SK-N-MC (cell line): ENCODE measurements around the gene IFT57.

Source experiments
- DNase-seq: peaks from one replicate; pipeline ENCODE4 v3.0.0-alpha.2; 2011; ENCODE audit warnings: low read depth, low spot score
- H3K27ac ChIP-seq: fragments of 200-600 bp; sonication (generic); 2 replicates; pipeline ENCODE4 v1.5.1; 2016; ENCODE audit warnings: mixed run types
- H3K36me3 ChIP-seq: fragments of 200-600 bp; sonication (generic); 2 replicates; pipeline ENCODE4 v1.6.1; 2017; ENCODE audit warnings: antibody characterized with exemption, low read length, mixed read lengths; ENCODE audit not compliant: insufficient read depth
- H3K4me3 ChIP-seq: fragments of 200-600 bp; sonication (generic); 2 replicates; pipeline ENCODE4 v1.5.1; 2016
- H3K9ac ChIP-seq: fragments of 200-600 bp; sonication (generic); 2 replicates; pipeline ENCODE4 v1.8.0; 2017; ENCODE audit warnings: mixed run types, mixed read lengths; ENCODE audit not compliant: insufficient read length
- H3K9me3 ChIP-seq: fragments of 200-600 bp; sonication (generic); 2 replicates; pipeline ENCODE4 v1.6.1; 2017; ENCODE audit warnings: low read depth, mild to moderate bottlenecking, antibody characterized with exemption, low read length, moderate library complexity, mixed read lengths
- EZH2 ChIP-seq: fragments of 200-600 bp; sonication (generic); IDR thresholded peaks from one replicate; pipeline ENCODE4 v1.6.1; 2017; ENCODE audit warnings: antibody characterized with exemption
- FOXP2 ChIP-seq: optimal IDR thresholded peaks from 2 replicates; pipeline ENCODE3; 2011; ENCODE audit warnings: mild to moderate bottlenecking, moderate library complexity; ENCODE audit not compliant: insufficient read depth; ENCODE audit errors: extremely low read length, control extremely low read depth
- POLR2AphosphoS5 ChIP-seq: IDR thresholded peaks from 2 replicates; pipeline ENCODE4 v1.6.1; 2012; ENCODE audit warnings: mild to moderate bottlenecking, low read depth, low read length, borderline replicate concordance

IFT57 gene

GRCh38 chr3:108150200-108150599 lies 72.0 kb downstream of the IFT57 start:
- no peak for DNase-seq
- no peak overlapping the region for H3K4me3 ChIP-seq
- no peaks in the 10 kb centered on the region for H3K9me3 ChIP-seq
- no peak overlapping the region for H3K27ac ChIP-seq
- no peaks in the 10 kb centered on the region for H3K36me3 ChIP-seq
- H3K9ac ChIP-seq = no peak overlapping the region
- no peak for TF ChIP-seq FOXP2
- no peak for TF ChIP-seq POLR2AphosphoS5
- TF ChIP-seq EZH2 = no peak

- Histone ChIP-seq H3K4me3 (no peak overlapping the region), H3K9me3 (no peaks in the 10 kb centered on the region), H3K9ac (no peak overlapping the region), H3K36me3 (no peaks in the 10 kb centered on the region), H3K27ac (no peak overlapping the region)
- DNase-seq = no peak
- no peak for TF ChIP-seq POLR2AphosphoS5
- no peak for TF ChIP-seq EZH2
- TF ChIP-seq FOXP2 = no peak
Observed at GRCh38 chr3:108146139-108146538, 76.1 kb downstream of the IFT57 start.

DNA sequence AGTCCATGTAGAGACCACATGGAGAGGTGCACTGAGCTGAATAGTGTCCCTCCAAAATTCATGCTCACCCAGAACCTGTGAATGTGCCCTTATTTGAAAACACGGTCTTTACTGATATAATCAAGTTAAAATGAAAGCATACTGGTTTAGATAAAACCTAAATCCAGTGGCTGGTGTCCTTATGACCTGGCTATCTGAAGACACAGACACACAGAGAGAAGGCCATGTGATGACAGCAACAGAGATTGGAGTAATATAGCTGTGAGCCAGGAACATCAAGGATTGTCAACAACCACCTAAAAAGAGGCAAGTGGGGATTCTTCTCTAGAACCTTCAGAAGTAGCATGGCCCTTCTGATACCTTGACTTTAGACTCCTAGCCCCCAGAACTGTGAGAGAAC lies 76.6 kb downstream of the IFT57 start:
- Histone ChIP-seq H3K9ac (no peak overlapping the region), H3K4me3 (no peak overlapping the region), H3K9me3 (no peaks in the 10 kb centered on the region), H3K36me3 (no peaks in the 10 kb centered on the region), H3K27ac (no peak overlapping the region)
- DNase-seq = no peak
- TF ChIP-seq EZH2 = no peak

- Histone ChIP-seq H3K4me3 (no peak overlapping the region), H3K36me3 (no peaks in the 10 kb centered on the region), H3K9ac (no peak overlapping the region), H3K9me3 (no peaks in the 10 kb centered on the region), H3K27ac (no peak overlapping the region)
- no peak for DNase-seq
- TF ChIP-seq FOXP2 (no peak), EZH2 (no peak), POLR2AphosphoS5 (no peak)
Observed at GRCh38 chr3:108137460-108137814, 84.8 kb downstream of the IFT57 start.

GRCh38 chr3:108136561-108137459 lies 85.4 kb downstream of the IFT57 start:
- Histone ChIP-seq H3K9ac (no peak overlapping the region), H3K9me3 (no peaks in the 10 kb centered on the region), H3K27ac (no peak overlapping the region), H3K36me3 (no peaks in the 10 kb centered on the region), H3K4me3 (no peak overlapping the region)
- TF ChIP-seq FOXP2 = no peak
- TF ChIP-seq POLR2AphosphoS5 = no peak
- TF ChIP-seq EZH2 = no peak
- no peak for DNase-seq

GRCh38 chr3:108134555-108134880 lies 87.7 kb downstream of the IFT57 start:
- TF ChIP-seq FOXP2 = no peak
- TF ChIP-seq EZH2 = no peak
- no peak for TF ChIP-seq POLR2AphosphoS5
- no peak for DNase-seq
- Histone ChIP-seq H3K9ac (no peak overlapping the region), H3K9me3 (no peaks in the 10 kb centered on the region), H3K4me3 (no peak overlapping the region), H3K27ac (no peak overlapping the region), H3K36me3 (no peaks in the 10 kb centered on the region)

DNA sequence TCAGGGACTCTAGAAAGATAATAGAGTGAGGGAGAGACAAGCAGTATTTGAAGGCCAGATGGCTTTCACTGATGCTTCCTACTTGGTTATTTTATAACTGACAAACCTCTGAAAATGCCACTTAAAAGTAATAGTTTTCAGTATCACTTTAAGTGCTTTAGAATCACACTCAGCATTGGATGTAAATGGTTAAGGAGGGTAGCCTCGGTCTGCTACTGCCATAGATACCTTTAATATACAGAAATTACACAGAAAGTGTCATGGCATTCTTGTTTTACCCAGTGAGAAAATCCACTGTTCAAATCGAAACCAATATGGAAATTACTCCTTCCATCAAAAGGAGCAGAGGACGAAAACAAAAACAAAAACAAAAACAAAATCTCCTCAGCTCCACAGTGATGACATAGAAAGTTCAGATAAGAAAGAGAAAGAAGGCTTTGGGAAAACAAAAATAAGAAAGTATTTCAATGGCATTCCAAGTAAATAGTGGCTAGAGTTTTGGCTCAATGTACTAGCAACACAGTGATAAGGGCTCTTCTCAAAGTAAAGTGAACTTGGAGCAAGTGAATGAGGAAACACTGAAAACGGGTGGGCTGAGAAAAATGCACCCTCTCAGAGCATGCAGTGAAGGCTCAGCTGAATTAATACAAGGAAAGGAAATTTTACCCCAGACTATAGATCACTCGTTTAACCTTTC lies 88.2 kb downstream of the IFT57 start:
- Histone ChIP-seq H3K36me3 (no peaks in the 10 kb centered on the region), H3K4me3 (no peak overlapping the region), H3K9ac (no peak overlapping the region), H3K9me3 (no peaks in the 10 kb centered on the region), H3K27ac (no peak overlapping the region)
- DNase-seq = no peak
- TF ChIP-seq EZH2 (no peak), POLR2AphosphoS5 (no peak), FOXP2 (no peak)

GRCh38 chr3:108133048-108133369 lies 89.2 kb downstream of the IFT57 start:
- H3K9ac ChIP-seq = no peak overlapping the region
- H3K27ac ChIP-seq = no peak overlapping the region
- H3K36me3 ChIP-seq = no peaks in the 10 kb centered on the region

More at GRCh38 chr3:108133048-108133369, 89.2 kb downstream of the IFT57 start:
- H3K4me3 ChIP-seq = no peak overlapping the region
- no peaks in the 10 kb centered on the region for H3K9me3 ChIP-seq
- DNase-seq = no peak
- TF ChIP-seq POLR2AphosphoS5 (no peak), EZH2 (no peak), FOXP2 (no peak)
